Stimulated activated CD8-positive, alpha-beta memory T cell treated with anti-CD3 and anti-CD28 coated beads, Interleukin-12 subunit alpha, Interleukin-12 subunit beta, amount 100 ng/mL, for 24 hours (primary cell): ENCODE data around the gene DEDD.

Experiments used
- DNase-seq: peaks from one replicate; pipeline ENCODE4 v3.0.0-alpha.2; 2020; ENCODE audit errors: extremely low read depth

The DEDD gene

DNA sequence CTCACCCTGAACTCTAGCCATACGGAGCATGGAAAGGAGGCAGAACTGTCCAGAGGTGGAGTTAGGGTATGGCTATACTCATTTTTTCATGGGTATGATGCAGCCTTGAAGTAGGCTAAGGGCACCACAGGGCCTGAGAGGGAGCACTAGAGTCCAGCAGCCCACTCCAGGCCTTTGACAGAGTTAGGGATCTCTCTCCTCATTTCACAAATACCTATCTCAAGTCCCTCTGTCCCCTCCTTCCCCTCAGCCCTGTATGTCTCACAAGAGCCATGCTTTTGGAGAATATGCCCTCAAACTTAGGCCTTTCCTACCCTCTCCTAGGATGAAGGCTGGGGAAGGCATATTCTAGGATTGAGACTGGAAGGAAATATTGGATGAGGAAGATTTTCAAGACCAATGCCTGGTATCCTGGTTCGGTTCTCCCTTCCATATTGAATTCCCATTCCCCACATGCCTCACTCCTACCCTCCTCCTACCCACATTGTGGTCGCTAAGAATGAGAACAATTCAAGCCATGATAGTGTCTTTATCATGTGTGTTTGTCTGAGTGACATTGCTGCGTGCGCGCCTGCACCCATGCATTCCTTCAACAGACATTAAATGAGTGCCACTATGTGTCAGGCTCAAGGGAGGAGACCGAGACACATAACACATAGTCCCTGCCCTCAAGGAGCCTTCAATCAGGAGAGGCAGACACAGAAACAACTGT, 40.5 kb downstream of the DEDD start:
- DNase-seq: no peak

DNA sequence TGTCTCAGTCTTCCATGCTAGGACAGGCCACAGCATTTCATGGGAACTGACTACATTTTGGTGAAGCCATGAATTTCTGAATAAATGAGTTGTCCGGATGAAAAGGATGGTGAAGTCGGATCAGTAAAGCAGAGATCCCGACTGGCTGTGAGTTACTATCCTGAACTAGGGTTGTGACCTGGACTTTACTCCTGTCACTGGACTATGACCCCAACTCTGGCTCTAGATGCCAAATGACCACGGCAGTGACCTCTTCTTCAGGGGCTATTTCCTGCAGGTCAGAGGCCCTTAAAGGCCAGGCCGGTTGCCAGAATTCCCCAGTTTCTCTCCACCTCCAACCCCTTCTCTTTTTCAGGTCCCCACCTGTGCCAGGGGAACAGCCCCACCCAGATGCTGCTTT, 41.4 kb downstream of the DEDD start:
- no peak for DNase-seq

DNA sequence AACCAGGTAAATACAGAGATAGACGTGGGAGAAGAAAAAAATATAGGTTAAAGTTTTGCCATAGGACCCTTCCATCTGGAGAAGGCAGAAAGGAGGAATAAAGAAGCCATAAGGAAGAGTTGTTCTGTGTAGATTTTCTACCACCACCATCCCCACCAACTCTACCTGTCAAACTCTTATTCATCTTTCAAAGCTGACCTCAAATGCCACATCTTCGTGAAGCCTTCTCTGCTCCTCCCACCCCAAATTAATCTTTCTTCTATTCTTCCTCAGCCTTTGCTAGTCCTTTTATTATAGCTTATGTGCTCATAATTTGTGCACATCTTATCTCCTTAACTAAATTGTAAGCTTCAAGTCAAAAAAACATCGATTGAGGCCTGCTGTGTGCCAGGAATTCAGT, 41.9 kb downstream of the DEDD start:
- DNase-seq: no peak

DNA sequence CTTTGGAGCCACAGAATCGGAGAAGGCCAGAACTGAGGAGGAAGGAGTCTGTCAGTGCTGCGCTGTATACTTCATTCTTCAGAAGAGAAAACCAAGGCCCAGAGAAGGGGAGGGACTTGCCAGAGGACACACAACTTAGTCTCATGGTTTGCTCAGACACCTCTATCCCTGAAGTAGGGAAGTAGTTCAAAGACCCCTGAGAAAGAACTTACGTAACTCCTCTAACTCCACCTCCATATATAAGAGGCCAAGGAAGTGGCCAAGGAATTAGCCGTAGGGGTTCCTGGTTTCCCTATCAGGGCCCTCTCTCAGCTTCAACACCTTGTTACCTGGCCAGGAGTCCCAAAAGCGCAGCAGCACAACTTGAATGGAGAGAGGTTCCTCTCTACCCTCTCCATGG, 42.5 kb downstream of the DEDD start:
- no peak for DNase-seq

DNA sequence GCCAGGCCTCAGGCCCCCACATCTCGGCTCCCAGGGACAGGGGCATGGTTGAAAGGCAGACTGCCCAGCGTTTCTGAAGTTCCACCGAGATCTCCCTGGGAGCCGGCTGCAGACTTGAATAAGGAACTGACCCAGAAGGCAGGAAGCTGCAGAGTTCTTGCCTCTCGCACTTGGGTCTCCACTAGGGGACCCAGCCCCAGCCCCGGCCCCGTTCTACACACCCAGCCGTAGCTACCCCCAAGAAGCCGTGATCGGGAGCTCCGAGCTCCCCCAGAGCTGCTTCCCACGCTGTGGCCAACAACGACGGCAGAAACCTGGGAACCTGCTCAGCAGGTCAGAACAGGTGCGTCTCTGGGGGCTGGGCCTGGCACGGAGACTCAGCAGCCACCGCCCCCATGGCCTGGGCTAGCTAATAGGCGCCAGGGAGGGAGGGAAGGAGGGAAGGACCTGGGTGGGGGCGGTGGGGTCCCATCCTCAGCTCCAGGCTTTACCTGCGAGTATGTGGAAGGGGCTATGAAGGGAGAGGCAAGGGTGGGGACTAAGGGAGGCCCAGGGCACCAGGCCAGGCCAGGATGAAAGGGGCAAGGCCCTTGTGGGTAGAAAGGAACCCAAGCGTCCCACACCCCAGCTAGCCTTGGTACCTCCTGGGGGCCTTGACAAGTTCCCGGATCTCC, 43.1 kb downstream of the DEDD start, which contains the start of gene NECTIN4:
TSS of gene NECTIN4 (minus strand) at position 308 of the 674 bp plus-strand sequence. CDS start at position 46, 262 bp downstream.
- DNase-seq: no peak

DNA sequence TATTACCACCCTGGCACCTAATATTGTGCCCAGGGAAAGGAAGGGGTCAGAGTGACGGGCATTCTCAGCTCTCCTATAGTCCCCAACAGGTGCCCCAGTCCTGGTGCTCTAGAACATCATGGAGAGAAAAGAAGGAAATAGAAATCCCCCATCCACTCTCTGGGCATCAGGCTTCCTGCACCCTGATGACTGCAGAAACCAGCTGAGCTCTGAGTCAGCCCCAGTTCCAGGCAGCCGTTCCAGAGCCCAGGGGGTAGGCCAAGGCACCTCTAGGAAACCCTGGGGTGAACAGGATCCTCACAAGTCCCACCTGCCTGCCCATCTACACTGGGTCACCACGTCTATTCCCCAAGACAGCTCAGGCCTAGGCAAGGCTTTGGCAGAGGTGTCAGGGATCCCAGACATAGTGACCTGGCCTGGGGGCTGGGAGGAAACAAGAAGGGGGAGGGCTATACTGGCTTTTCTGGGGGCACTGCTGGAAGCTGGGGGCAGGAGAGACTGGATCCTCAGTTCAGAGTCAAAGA, 43.8 kb downstream of the DEDD start:
- no peak for DNase-seq

DNA sequence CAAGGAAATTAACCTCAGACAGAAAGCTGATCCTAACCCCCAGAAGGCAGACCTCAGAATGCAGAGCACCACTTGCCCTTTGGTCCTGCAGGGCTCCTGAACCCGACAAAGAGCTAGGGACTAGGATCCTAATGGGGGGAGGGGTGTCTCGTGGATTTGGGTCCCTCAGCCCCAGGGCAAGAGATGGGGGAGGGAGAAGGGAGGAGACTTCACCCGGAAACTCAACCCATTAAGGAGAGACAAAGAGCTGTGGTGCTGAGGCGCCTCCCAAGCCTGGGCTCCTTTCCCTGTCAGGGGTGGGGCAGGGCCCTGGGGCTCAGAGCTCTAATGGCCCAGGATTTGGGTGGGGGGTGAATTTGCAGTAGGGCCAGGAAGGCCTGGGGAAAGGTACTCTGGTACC, 46.0 kb downstream of the DEDD start:
- no peak for DNase-seq

DNA sequence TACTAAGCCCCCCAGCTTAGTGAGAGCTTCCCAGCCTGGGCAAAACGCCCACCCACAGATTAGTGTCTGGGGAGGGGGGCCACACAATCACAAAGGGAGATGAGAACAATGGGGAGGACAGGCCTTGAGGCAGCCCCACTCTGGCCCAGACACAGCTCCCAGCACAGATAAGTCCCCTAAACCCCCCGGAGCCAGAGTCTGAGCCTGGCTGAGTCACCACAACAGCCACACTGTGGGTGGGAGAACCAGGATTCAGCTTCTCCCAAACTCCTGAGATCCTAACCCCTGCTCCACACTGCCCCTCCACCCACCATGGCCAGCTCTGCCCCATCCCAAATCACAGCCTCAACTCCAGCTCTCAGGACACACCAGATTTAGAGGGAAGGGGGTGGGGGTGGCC, 47.3 kb downstream of the DEDD start:
- no peak for DNase-seq

DNA sequence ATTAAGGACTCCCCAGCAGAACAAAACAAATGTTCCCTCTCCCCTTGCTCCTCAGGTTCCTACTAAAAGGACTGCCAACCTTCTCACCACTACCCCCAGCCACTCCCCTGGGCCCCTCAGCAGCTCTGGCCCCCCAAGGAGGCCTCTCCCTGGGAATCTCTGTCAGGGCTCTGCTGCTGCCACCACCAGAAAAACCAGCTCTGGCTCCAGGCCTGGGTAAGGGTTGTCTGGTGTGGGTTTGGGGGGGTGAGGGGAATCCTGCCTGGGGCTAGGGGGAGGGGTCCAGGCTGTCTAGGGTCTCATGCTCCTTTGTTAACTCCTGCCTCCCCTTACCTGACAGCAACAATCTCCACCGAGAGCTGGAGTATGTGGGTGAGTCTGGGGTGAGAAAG, 47.9 kb downstream of the DEDD start:
- no peak for DNase-seq

DNA sequence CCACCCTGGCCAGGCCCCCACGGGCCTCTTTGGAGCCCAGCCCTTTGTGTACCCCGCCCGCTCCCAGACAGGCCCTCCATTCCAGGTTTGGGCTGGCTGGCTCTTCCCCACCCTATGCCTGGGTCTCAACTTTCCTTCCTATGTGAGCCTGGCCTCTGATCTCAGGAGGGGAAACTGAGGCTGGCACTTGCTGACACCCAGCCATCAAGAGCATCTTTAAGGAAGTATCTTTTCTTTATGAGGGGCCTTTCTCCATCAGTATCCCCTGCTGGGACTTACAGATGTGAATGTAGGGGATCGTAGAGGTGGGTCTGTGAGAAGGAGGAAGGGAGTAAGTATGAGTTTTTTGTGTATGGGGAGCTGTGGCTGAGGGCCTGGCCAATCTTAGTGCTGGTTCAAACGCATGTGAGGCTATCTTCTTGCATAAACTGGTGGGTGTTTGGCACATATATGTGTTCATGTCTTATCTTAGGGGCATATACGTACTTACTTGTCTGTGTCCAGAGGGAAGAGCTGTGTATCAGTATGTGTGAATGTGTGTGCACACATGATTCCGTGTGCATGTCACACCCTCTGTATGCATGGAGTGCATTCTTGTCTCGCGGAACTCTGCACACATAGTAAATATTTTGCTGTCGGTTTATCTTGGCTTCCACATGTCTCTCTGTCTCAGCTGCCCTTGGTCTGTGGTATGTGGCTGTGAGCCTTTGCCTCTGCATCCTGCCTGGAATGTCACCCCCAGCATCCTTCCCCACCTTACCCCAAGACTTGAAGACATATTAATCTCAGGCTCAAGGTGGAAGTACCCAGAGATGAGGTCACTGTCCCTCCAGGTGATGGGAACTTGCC, 48.5 kb downstream of the DEDD start:
- no peak for DNase-seq

DNA sequence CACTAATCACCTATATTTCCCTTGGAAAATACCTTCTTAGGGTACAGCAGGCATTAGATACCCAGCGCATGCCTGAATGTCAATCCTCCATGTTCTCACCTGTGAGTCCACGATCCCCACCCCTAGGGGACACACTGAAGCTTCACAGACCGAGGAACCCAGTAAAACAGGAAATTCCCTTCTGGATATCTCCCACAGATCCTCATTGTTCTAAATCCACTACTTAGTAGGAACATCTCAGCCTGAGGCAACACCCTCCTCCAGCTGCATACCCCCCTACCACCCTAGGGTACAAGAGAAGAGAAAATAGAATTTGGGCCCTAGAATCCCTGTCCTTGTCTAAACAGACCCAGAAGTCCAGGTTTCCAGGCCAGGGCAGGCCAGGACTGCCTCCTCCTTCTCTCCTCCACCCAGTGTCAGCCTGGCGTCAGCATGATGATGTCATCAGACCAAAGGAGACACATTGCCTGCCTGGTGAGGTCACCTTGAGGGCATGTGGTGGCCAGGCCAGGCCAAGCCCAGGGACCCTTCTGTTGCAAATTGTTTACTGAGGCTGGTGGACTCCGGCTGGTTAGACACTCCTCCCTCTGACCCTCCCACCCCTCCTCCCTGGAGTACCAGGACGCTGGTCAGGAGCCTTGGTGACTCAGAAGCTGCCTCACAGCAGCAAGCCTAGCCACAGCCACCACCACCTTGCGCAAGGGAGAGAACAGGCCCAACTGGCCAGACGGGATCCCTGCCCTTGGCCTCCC, 49.3 kb downstream of the DEDD start:
- no peak for DNase-seq

DNA sequence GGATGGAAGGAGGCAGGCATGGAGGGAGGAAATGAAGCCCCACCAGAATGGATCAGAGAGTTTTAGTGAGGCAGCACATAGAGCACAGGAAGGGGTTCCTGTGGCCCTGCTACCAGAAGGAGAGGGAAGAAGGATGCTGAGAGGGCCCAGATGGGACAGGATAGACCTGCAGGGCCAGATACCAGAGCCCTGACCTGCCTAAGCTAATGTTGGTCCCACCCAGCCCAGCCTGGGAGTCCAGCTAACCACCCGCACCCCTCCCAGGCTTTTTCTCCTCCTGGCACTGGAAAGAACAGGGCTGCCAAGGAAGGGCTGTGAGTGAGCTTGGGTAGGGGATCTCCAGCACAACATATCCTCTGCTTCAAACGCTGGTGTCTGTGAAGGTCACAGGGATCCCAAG, 50.0 kb downstream of the DEDD start:
- DNase-seq: no peak

DNA sequence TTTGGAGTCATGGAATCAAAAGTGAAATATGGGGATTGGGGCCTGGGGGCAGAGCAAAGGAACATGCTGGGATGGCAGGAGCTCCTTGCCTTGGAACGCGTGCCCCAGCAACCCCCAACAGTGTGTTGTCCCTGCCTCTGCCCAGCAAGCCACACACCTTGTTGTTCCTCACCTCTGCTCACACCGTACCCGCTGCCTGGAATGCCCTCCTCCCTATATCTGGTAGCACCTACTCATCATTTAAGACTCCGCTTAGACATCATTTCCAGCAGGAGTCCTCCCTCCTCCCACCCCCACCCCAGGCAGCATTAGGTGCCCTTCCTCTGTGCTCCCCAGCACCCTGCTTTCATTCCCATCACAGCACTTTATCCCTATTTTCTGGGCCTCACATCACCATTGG, 50.9 kb downstream of the DEDD start:
- DNase-seq: no peak

DNA sequence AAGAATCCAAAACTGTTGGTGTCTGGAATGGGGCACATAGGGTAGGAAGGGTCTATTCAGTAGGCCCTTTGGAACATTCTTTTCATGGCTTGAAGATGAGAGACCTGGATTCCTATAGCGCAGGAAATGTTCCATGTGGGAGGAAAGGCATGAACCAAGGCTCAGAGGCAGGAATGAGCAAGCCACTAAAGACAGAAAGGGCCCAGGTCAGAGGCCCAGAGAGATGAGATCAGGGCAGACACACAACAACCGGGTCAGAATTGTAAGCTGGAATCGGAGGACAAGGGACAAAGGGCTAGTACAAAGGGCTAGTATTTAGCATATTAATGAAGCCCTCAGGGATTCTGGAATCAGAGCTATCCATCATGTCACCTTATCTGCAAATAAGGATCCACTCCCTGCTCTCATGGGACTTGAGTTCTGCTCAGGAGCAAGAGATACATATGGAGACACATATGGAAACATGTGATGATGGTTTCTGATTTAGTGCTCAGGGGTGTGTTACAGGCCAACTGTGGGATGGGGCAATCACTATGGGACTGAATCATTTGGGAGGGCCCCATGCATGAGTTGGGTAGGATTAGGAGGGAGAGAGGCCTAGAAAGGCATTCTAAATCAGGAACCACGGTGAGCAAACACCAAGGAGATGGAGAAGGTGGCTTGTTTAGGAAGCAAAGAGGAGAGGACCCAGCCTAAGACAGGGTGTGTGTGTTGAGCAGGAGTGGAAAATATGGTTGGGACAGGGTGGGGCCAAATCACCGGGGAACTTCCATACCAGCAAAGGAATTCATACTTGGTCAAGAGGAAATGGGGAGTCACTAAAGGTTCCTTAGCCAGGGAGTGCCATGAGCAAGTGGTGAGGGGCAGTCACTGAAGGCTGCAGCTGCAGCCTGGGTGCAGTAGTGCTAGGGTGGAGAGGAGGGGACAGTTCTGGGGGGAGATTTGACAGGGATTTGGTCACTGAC, 51.7 kb downstream of the DEDD start:
- no peak for DNase-seq

DNA sequence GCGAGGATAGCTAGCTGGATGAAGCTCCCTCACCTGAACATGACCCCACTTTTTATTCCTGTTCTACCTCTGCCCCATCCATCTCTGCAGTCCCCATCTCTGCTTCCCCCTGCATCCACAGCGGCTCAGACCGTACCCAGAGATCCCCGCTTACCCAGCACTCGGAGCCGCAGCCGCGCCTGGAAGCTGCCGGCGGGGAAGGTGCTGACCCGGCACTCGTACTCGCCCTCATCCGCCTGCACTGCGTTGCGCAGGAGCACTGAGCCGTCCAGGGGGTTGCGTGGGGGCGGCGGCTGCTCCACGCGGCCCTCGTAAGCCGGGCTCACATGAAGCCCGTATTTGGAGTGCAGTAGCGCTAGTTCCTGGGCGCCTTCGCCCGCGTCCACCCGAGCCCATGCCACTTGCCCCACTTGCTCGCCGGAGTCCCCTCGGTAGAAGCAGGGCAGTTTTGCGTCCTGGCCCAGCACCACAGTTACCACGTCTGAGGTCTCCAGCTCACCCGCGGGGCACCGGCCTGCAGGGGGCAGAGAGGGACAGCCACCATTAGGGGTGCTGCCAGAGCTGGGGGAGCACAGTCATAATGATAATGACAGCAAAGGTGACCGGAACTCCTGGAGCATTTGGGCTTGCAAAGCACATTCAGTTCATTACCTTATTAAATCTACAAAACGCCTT, 52.9 kb downstream of the DEDD start:
- DNase-seq: no peak

DNA sequence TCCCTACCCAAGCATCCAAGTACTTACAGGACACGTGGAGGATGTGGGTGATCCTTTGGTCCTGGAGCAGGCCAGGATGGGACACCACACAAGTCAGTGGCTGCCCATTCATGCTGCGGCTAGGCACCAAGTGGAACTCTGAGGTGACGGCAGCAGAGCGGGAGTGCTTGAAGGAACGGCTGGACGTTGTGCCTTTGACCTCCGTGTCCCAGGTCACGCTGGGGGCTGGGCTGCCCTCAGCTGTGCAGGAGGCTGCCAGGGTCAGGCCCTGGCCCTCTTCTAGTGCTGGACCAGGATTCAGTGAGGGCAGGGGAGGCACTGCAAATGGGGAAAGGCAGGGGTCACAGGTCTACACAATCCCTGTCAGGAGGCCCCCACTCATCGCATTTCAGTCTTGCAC, 55.0 kb downstream of the DEDD start:
- DNase-seq: no peak

DNA sequence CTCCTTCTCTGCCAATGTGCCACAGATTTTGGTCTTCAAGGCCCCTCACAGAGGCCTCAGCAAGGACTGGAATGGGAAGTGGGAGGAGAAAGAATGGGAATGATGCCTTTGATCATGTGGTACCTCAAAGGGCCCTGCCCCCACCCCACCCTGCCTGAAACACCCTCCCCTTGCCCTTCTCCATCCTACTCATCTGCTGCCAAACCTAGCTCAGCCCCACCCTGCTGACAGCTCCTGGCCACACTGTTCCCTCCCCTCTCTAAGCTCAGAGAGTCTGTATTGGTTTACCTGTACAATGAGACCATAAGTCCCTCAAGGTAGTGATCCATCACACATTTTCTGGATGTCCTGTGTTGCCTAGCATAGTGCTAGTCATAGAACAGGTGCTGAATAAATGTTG, 56.1 kb downstream of the DEDD start:
- DNase-seq: no peak

DNA sequence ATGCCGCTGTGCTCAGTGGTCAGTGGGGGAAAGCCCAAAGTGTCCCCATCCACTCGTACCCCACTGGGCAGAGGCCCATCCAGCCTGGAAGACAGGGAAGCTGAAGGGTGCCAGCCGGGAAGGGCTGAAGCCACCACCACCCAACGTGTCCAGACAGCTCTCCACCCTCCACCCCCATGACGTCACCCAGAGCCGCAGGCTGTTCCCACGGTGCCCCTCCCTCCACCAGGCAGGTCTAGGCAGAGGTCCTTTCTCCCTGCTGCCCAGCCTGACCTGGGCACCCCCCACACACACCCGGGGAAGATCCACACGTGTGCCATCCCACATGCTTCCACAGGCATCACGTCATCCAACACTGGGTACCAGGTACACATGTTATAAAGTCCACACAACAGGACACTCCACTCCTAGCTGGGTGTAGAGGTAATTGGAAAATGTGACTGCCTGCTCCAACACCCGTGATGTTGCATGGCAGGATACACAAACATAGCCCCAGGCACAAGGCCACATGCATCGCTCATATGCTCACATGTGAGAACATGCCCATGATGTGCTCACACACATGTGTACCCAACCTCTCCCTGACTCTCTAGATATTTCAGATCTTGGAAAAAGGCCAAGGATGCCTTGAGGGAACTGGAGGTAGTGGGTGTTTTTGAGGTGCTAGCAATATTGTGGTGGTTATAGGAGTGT, 57.6 kb downstream of the DEDD start:
- no peak for DNase-seq

DNA sequence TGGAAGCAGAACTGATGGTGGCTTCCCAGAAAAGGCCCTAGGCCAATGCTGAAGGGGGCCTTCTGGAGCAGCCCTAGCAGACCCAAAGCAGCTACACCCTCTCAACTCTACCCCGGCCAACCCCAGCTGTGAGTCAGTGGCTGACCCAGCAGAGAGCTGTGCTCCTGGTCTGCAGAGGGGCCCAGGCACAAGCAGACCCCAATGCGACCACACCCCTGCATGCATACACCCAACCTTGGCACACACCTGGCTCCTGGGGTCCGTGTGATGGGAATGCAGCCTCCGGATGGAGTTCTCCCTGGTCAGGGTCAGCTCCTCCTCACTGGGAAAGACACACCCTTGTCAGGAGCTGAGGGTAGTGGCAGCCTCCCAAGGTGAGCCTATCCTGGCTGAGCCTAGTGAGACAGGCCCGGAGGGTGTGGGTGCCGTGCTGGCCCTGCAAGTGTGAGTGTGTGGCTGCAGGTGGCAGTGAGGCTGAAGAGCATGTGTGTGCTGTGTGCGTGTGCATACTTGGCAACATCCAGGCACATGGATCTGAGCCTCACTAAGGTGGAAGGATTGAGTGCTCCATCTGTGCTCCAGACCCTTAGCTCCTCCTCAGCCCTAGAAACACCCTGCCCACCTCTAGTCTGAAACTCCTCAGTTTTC, 58.9 kb downstream of the DEDD start:
- DNase-seq: no peak
